ENCODE measurements around the gene CCR9. TPM values are rescaled to one million over a fixed set of nuclear protein-coding genes. Genes with fewer than 3 reads are reported as not detected.

The CCR9 gene
- total and polyA plus RNA-seq, 2 donors (not counting 1 experiment from before 2014, with no cell fraction given) = not detected

GRCh38 chr3:45922950-45923590, 36.7 kb downstream of the CCR9 start:
- Histone ChIP-seq H2AFZ (ENCODE audit: low read length) (no peak overlapping the region), H3K27me3 (ENCODE audit: control insufficient read depth, insufficient read depth, low read length) (no peaks in the 10 kb centered on the region), H4K20me1 (ENCODE audit: control insufficient read depth, extremely low read depth, insufficient read depth, low read length) (no peaks in the 10 kb centered on the region), H3K79me2 (ENCODE audit: control insufficient read depth, insufficient read depth, low read length) (no peaks in the 10 kb centered on the region), H3K27ac (ENCODE audit: insufficient read depth, low read length) (no peak overlapping the region), H3K9me3 (ENCODE audit: control insufficient read depth, insufficient read depth, low read depth, low read length) (no peaks in the 10 kb centered on the region), H3K4me2 (ENCODE audit: extremely low read depth, insufficient read depth, low read length) (no peak overlapping the region), H3K36me3 (ENCODE audit: control insufficient read depth, insufficient read depth, low read length) (peaks cover 11% of the 10 kb centered on the region), H3K9ac (ENCODE audit: insufficient read depth, low read length) (no peak overlapping the region), H3K4me1 (ENCODE audit: control insufficient read depth, extremely low read depth, insufficient read depth, low read length) (peaks cover 7% of the 10 kb centered on the region), H3K4me3 (replicated peaks in 1 of 4; ENCODE audit: control extremely low read depth in 1 of 4, insufficient read depth in 1 of 4, low read depth in 3 of 4, low read length in 4 of 4) (no peak overlapping the region)
- TF ChIP-seq CTCF (conservative IDR thresholded peaks at IDR 0.05 in 1 of 2, IDR thresholded peaks at IDR 0.05 in 1 of 2; ENCODE audit: low read depth in 1 of 2, low read length in 2 of 2) (no peak), EZH2 (IDR thresholded peaks at IDR 0.05; ENCODE audit: low read length, missing control alignments) (no peak)
- DNase-seq (ENCODE audit: low read depth in 2 of 2) = no peak

GRCh38 chr3:45923755-45924154, 37.4 kb downstream of the CCR9 start:
- no peak overlapping the region for H3K4me3 ChIP-seq (replicated peaks in 1 of 4; ENCODE audit: control extremely low read depth in 1 of 4, insufficient read depth in 1 of 4, low read depth in 3 of 4, low read length in 4 of 4)
- no peaks in the 10 kb centered on the region for H4K20me1 ChIP-seq (ENCODE audit: control insufficient read depth, extremely low read depth, insufficient read depth, low read length)
- peak; percentile 18 to 35 for DNase-seq (ENCODE audit: low read depth in 2 of 2)
- no peak for TF ChIP-seq EZH2 (IDR thresholded peaks at IDR 0.05; ENCODE audit: low read length, missing control alignments)
- H3K36me3 ChIP-seq (ENCODE audit: control insufficient read depth, insufficient read depth, low read length) = peaks cover 11% of the 10 kb centered on the region
- no peaks in the 10 kb centered on the region for H3K27me3 ChIP-seq (ENCODE audit: control insufficient read depth, insufficient read depth, low read length)
- no peak overlapping the region for H2AFZ ChIP-seq (ENCODE audit: low read length)
- no peaks in the 10 kb centered on the region for H3K79me2 ChIP-seq (ENCODE audit: control insufficient read depth, insufficient read depth, low read length)
- H3K4me2 ChIP-seq (ENCODE audit: extremely low read depth, insufficient read depth, low read length) = no peak overlapping the region
- peaks cover 11% of the 10 kb centered on the region for H3K4me1 ChIP-seq (ENCODE audit: control insufficient read depth, extremely low read depth, insufficient read depth, low read length)
- H3K9me3 ChIP-seq (ENCODE audit: control insufficient read depth, insufficient read depth, low read depth, low read length) = no peaks in the 10 kb centered on the region
- no peak overlapping the region for H3K9ac ChIP-seq (ENCODE audit: insufficient read depth, low read length)
- H3K27ac ChIP-seq (ENCODE audit: insufficient read depth, low read length) = no peak overlapping the region

- Histone ChIP-seq H3K36me3 (ENCODE audit: control insufficient read depth, insufficient read depth, low read length) (peaks cover 5% of the 10 kb centered on the region), H4K20me1 (ENCODE audit: control insufficient read depth, extremely low read depth, insufficient read depth, low read length) (no peaks in the 10 kb centered on the region), H3K9me3 (ENCODE audit: control insufficient read depth, insufficient read depth, low read depth, low read length) (no peaks in the 10 kb centered on the region), H3K4me2 (ENCODE audit: extremely low read depth, insufficient read depth, low read length) (peak overlapping the region; percentile 30), H3K4me3 (replicated peaks in 1 of 4; ENCODE audit: control extremely low read depth in 1 of 4, insufficient read depth in 1 of 4, low read depth in 3 of 4, low read length in 4 of 4) (no peak overlapping the region), H2AFZ (ENCODE audit: low read length) (no peak overlapping the region), H3K9ac (ENCODE audit: insufficient read depth, low read length) (no peak overlapping the region), H3K79me2 (ENCODE audit: control insufficient read depth, insufficient read depth, low read length) (no peaks in the 10 kb centered on the region), H3K27ac (ENCODE audit: insufficient read depth, low read length) (peak overlapping the region; percentile 61), H3K27me3 (ENCODE audit: control insufficient read depth, insufficient read depth, low read length) (no peaks in the 10 kb centered on the region), H3K4me1 (ENCODE audit: control insufficient read depth, extremely low read depth, insufficient read depth, low read length) (peaks cover 11% of the 10 kb centered on the region)
- TF ChIP-seq EZH2 (IDR thresholded peaks at IDR 0.05; ENCODE audit: low read length, missing control alignments) (no peak), CTCF (conservative IDR thresholded peaks at IDR 0.05 in 1 of 2, IDR thresholded peaks at IDR 0.05 in 1 of 2; ENCODE audit: low read depth in 1 of 2, low read length in 2 of 2) (no peak)
- DNase-seq (ENCODE audit: low read depth in 2 of 2) = peak; percentile 12 to 58
These were observed 41.5 kb downstream of the CCR9 start for GRCh38 chr3:45927881-45928280.

Measured in fibroblast of lung (primary cell).